K562 (cell line): Measurements from ENCODE around the gene ZRANB3. TPM values are rescaled to one million over a fixed set of nuclear protein-coding genes. Genes with fewer than 3 reads are reported as not detected.

ENCODE experiments used
- CBFB ChIP-seq: sonication (generic); formaldehyde crosslinking; IDR thresholded peaks from 2 replicates; pipeline ENCODE4 v1.4.0; 2020; ENCODE audit warnings: mild to moderate bottlenecking, missing genetic modification reagents
- EGR1 ChIP-seq: fragments of 450-650 bp; conservative IDR thresholded peaks from 2 replicates; pipeline ENCODE4 v1.6.1; 2017; ENCODE audit warnings: mild to moderate bottlenecking
- HDAC3 ChIP-seq: fragments of 450-650 bp; IDR thresholded peaks from 2 replicates; pipeline ENCODE4 v1.6.1; 2018; ENCODE audit warnings: borderline replicate concordance, mild to moderate bottlenecking, moderate library complexity; ENCODE audit not compliant: partially characterized antibody
- KAT7 ChIP-seq: sonication (generic); formaldehyde crosslinking; IDR thresholded peaks from 2 replicates; pipeline ENCODE4 v1.8.0; 2022; ENCODE audit warnings: missing genetic modification reagents, mild to moderate bottlenecking, borderline replicate concordance
- MAZ ChIP-seq, 2 experiments: fragments of 450-650 bp in 1 of 2; sonication (generic) in 1 of 2; formaldehyde crosslinking; IDR thresholded peaks in 1 of 2; conservative IDR thresholded peaks in 1 of 2; 2 replicates each; pipeline versions ENCODE4 v1.4.0 to v1.5.0; 2020; ENCODE audit warnings: mild to moderate bottlenecking in 1 of 2, missing genetic modification reagents in 1 of 2
- NFIC ChIP-seq: fragments of 450-650 bp; IDR thresholded peaks from 2 replicates; pipeline ENCODE4 v1.6.1; 2017; ENCODE audit warnings: mild to moderate bottlenecking, inconsistent platforms
- PHF8 ChIP-seq: fragments of 200-600 bp; sonication (generic); IDR thresholded peaks from 2 replicates; pipeline ENCODE4 v1.6.1; 2012; ENCODE audit warnings: mixed run types, mild to moderate bottlenecking, inconsistent platforms, low read length, moderate library complexity, borderline replicate concordance
- PKNOX1 ChIP-seq: fragments of 450-650 bp; IDR thresholded peaks from 2 replicates; pipeline ENCODE4 v1.6.1; 2016
- SUPT5H ChIP-seq: fragments of 450-650 bp; IDR thresholded peaks from 2 replicates; pipeline ENCODE4 v1.6.1; 2016
- THAP12 ChIP-seq: fragments of 250-450 bp; sonication (Bioruptor Pico); IDR thresholded peaks from 2 replicates; pipeline ENCODE4 v1.9.0; 2021; ENCODE audit warnings: mild to moderate bottlenecking, inconsistent platforms
- ZBTB40 ChIP-seq, 2 experiments: fragments of 450-650 bp in 1 of 2; sonication (generic) in 1 of 2; formaldehyde crosslinking in 1 of 2; IDR thresholded peaks; 2 replicates each; pipeline versions ENCODE4 v1.7.1 to v1.9.0; 2016 to 2022; ENCODE audit warnings: inconsistent platforms in 1 of 2, mild to moderate bottlenecking in 1 of 2, missing genetic modification reagents in 1 of 2
- ZNF511 ChIP-seq: sonication (generic); formaldehyde crosslinking; IDR thresholded peaks from 2 replicates; pipeline ENCODE4 v1.8.0; 2022; ENCODE audit warnings: mild to moderate bottlenecking, missing genetic modification reagents
- polyA plus RNA-seq, 8 experiments: library from polyadenylated mRNA; depleted of rRNA in 4 of 8; stranded (reverse) in 5 of 8; unstranded in 3 of 8; fragments of >200 nt; fragmentation: Nextera tagmentation in 2 of 8; fragmentation: Illumina TruSeq in 1 of 8; extraction: Ambion mirVana in 2 of 8; extraction: Trizol in 1 of 8; gene quantifications; 2 replicates each; pipeline versions ENCODE4 v1.2.1 to v1.2.3, GENCODE V29; 2011 to 2014; ENCODE audit warnings: inconsistent platforms in 1 of 8, missing spikeins in 1 of 8
- total RNA-seq, 7 experiments: library from RNA; depleted of rRNA in 6 of 7; stranded (reverse); fragments of >200 nt in 6 of 7; fragmentation: Illumina TruSeq in 2 of 7; extraction: Trizol in 2 of 7; gene quantifications; 2 replicates each; pipeline versions ENCODE4 v1.2.1 to v1.2.3, GENCODE V29; 2011 to 2021; ENCODE audit warnings: low replicate concordance in 1 of 7

Gene ZRANB3
- total and polyA plus RNA-seq, 9 of the 15 experiments (the other 6 are each of a cell fraction or from before 2014, with no cell fraction given): 8.6 to 21.3 (median 14.7) TPM

- TF ChIP-seq ZNF511 (peak; percentile 70), CBFB (CRISPR knock-in tag) (0 out of 2 replicates have a peak, but pooled peaks have one; percentile 42), PHF8 (peak; percentile 61; the same call in 1 of the 2 replicates), MAZ (CRISPR knock-in tag; conservative IDR thresholded peaks at IDR 0.05 in 1 of 2, IDR thresholded peaks at IDR 0.05 in 1 of 2) (peak in 1 of 2 experiments; percentile 75; a peak in 3 of 4 replicates), KAT7 (CRISPR knock-in tag) (0 out of 2 replicates have a peak, but pooled peaks have one; percentile 22), PKNOX1 (peak; percentile 100), ZBTB40 (IDR thresholded peaks at IDR 0.05) (no peak), ZBTB40 (CRISPR knock-in tag; IDR thresholded peaks at IDR 0.05) (no peak), THAP12 (CRISPR knock-in tag) (0 out of 2 replicates have a peak, but pooled peaks have one; percentile 3), NFIC (peak; percentile 71), SUPT5H (peak; percentile 72; the same call in 1 of the 2 replicates), EGR1 (peak; percentile 52), HDAC3 (no peak)
Measured at GRCh38 chr2:135531231-135532197, 496 bp upstream of the ZRANB3 start, which contains the start of gene R3HDM1 (continued).
